ENCODE results near the gene TTLL12.

Gene TTLL12

DNA sequence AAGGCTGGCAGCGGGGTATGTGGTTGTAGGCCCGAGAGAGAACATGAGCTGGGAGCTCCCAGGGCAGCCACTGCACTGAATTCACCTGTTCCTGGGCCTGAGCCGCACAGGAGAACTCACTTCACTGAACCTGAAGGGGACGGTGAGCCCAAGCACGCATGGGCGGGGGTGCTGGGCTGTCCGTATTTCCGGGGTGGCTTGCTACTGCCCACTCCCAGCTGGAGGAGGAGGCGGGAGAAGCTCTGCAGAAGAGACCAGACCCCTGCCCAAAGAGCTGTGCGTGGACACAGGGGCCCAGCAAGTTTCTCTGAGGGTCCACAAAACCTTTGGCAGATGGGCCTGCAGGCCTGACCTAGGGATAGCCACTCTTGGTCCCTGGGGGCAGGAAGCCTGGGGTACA, 4.8 kb downstream of the TTLL12 start:
- in situ Hi-C loops (cut with MboI; ENCODE audit: low pct_unique_long_range_greater_than_20kb, low sequenced_read_pairs, unreplicated experiment): no loop called here
- TF ChIP-seq, protein P1, sequence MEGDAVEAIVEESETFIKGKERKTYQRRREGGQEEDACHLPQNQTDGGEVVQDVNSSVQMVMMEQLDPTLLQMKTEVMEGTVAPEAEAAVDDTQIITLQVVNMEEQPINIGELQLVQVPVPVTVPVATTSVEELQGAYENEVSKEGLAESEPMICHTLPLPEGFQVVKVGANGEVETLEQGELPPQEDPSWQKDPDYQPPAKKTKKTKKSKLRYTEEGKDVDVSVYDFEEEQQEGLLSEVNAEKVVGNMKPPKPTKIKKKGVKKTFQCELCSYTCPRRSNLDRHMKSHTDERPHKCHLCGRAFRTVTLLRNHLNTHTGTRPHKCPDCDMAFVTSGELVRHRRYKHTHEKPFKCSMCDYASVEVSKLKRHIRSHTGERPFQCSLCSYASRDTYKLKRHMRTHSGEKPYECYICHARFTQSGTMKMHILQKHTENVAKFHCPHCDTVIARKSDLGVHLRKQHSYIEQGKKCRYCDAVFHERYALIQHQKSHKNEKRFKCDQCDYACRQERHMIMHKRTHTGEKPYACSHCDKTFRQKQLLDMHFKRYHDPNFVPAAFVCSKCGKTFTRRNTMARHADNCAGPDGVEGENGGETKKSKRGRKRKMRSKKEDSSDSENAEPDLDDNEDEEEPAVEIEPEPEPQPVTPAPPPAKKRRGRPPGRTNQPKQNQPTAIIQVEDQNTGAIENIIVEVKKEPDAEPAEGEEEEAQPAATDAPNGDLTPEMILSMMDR (IDR thresholded peaks at IDR 0.05; ENCODE audit: extremely low read depth, insufficient read depth, missing control alignments): no peak
- no peak for DNase-seq (ENCODE audit: low spot score)

GRCh38 chr22:43181321-43182076, 5.4 kb downstream of the TTLL12 start:
- in situ Hi-C loops (cut with MboI; ENCODE audit: low pct_unique_long_range_greater_than_20kb, low sequenced_read_pairs, unreplicated experiment): no loop called here
- TF ChIP-seq, protein P1 (IDR thresholded peaks at IDR 0.05; ENCODE audit: extremely low read depth, insufficient read depth, missing control alignments): no peak
- no peak for DNase-seq (ENCODE audit: low spot score)

DNA sequence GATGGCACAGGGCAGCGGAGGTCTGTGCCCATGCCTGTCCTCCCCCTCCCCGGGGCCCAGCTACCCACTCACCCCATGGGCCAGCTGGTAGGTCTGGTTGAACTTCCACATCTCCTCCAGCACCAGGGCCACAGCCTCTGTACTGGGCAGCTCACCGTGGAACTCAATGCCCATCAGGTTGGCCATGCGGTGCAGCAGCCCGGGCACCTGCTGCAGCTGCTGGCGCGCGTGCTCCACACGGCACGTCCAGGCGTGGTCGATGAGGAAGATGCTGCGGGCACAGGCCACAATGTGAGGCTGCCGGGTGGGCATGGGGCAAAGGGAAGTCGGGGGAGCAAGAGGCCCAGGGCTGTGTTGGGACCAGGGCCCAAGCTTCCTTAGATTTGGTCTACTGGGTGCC, 6.3 kb downstream of the TTLL12 start:
- DNase-seq (ENCODE audit: low spot score): no peak
- TF ChIP-seq, protein P1 (IDR thresholded peaks at IDR 0.05; ENCODE audit: extremely low read depth, insufficient read depth, missing control alignments): no peak
- in situ Hi-C loops (cut with MboI; ENCODE audit: low pct_unique_long_range_greater_than_20kb, low sequenced_read_pairs, unreplicated experiment): no loop called here

- TF ChIP-seq, protein P1 (IDR thresholded peaks at IDR 0.05; ENCODE audit: extremely low read depth, insufficient read depth, missing control alignments): no peak
- in situ Hi-C loops (cut with MboI; ENCODE audit: low pct_unique_long_range_greater_than_20kb, low sequenced_read_pairs, unreplicated experiment): no loop called here
- DNase-seq (ENCODE audit: low spot score): no peak
These were observed 7.1 kb downstream of the TTLL12 start for GRCh38 chr22:43179911-43180195.

DNA sequence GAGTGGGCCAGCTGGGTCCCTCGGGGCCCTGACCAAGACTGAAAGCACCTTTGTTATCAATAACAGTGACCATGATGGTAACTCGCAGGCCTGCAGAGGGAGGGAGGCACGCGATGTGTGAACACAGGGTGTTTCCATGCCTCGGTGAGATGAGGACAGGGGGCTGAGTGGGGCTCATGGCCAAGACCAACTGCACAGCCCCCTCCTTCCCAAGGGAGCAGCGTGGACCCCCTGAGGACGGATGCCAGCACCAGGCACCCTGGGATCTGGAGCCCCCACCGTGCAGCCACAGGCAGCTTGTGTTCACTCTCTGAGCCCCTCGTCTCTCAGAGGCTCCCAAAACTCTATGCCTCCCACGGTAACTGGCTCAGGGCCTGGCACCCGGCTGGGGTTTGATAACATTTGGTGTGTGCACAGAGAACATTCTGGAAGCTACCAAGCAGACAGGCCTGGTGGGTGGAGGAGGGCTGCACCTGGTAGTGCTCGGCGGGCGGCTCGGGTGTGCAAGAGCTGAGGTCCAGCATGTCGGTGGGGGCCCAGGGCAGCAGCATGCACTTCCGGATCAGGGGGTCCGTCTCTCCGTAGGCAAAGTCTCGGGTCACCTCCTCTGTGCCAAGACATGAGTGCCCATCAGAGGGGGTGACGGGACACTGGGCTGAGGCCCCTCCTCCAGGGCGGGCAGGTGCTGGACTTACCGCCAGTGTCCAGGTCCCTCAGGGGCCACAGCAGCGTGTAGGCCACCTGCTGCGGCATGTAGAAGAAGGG, 7.6 kb downstream of the TTLL12 start:
- in situ Hi-C loops (cut with MboI; ENCODE audit: low pct_unique_long_range_greater_than_20kb, low sequenced_read_pairs, unreplicated experiment): no loop called here
- no peak for DNase-seq (ENCODE audit: low spot score)
- TF ChIP-seq, protein P1 (IDR thresholded peaks at IDR 0.05; ENCODE audit: extremely low read depth, insufficient read depth, missing control alignments): no peak

- DNase-seq (ENCODE audit: low spot score): no peak
- in situ Hi-C loops (cut with MboI; ENCODE audit: low pct_unique_long_range_greater_than_20kb, low sequenced_read_pairs, unreplicated experiment): no loop called here
- TF ChIP-seq, protein P1 (IDR thresholded peaks at IDR 0.05; ENCODE audit: extremely low read depth, insufficient read depth, missing control alignments): no peak
These were observed 9.5 kb downstream of the TTLL12 start for GRCh38 chr22:43177479-43177878.

Data from GM13977 (cell line).